HG03378 (cell line): ENCODE data around the gene ABCA6.

Experiments
- ATAC-seq: cut with Tn5 transposase; IDR thresholded peaks from one replicate; pipeline ENCODE4 v1.9.1; 2021; ENCODE audit warnings: mild to moderate bottlenecking, moderate library complexity; ENCODE audit not compliant: unreplicated experiment

Gene ABCA6

GRCh38 chr17:69050999-69051775 lies 90.5 kb downstream of the ABCA6 start:
- no peak for ATAC-seq

DNA sequence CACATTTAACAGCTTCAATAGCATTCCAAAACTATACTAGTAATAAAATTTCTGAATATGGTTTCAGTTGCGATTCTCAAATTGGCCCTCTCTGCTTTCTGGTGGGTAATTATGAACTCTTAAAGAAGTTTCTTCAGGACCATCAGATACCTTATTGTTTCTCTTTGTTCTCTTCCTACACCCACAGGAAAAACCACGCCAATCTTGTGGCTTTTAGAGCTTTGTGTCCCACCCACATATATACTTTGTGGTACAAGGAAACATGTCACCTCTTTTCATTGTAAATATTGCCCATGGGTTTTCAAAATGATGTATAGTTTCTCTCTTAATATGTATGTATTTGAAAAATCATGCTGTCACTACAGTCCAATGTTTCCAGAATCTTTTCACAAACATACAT lies 93.1 kb downstream of the ABCA6 start:
- no peak for ATAC-seq

DNA sequence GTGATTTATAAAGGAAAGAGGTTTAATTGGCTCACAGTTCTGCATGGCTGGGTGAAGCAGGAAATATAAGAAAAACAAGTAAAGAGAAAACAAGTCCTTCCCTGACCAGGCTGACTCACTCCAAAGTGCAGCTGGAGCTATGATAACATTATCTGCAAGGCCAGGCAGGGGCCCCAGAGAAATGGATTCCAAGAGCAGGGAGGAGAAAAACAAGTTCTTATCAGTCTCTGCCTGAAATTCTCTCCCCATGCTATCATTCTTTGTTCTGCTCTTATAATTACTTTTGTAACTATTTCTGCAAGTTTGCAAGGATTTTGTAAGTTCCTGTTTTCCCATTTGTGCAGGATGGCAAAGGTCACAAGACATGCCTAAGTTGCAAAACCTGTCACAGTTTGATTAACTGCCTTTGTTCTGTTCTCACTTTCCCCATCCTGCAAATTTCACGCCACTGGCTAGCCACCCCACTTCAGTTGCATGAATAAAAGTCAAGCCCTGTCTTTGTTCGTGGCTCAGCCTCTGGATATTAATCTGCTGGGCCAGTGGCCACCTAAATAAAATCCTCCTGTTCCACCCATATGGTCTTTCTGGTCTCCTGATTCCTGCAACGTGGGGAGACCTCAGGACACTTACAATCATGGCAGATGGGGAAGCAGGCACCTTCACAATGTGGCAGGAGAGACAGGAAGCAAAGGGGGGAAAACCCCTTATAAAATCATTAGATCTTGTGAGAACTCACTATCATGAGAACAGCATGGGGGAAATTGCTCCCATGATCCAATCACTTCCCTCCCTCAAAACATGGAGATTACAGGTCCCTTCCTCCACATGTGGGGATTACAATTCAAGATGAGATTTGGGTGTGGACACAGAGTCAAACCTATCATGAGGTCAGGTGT lies 94.1 kb downstream of the ABCA6 start:
- no peak for ATAC-seq

DNA sequence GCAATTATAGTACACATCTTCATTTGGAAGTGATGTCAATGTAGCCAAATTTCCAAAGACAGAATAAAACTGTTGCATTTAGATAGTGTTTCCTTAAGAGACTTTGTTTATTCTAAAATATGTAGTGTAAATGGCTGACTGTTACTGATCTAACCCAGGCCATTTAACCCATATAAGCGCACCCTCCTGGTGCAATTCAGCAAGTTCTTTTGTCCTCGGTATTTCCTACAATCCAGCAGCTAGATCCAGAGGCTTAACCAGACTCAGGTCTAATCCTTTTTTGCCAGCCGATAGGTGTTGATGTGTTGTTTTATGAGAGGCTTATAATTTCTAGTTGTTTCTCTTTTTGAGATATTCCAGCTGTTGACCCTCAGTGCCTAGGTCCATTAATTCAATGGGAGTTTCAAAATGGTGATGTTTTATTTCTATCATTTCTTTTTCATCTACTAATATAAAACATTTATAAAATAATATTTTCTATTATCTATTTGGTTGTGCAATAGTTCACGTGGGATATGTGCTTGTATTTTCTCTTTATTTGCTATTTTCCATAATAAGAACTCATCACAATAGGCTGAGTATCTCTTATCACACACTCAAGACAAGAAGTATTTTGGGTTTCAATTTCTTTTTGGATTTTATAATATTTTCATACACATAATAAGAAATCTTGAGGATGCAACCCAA lies 95.4 kb downstream of the ABCA6 start:
- ATAC-seq, result no peak

- no peak for ATAC-seq
Measured at GRCh38 chr17:69045646-69046045, 96.0 kb downstream of the ABCA6 start.

- ATAC-seq, result no peak
Measured at GRCh38 chr17:69044371-69044770, 97.3 kb downstream of the ABCA6 start.

DNA sequence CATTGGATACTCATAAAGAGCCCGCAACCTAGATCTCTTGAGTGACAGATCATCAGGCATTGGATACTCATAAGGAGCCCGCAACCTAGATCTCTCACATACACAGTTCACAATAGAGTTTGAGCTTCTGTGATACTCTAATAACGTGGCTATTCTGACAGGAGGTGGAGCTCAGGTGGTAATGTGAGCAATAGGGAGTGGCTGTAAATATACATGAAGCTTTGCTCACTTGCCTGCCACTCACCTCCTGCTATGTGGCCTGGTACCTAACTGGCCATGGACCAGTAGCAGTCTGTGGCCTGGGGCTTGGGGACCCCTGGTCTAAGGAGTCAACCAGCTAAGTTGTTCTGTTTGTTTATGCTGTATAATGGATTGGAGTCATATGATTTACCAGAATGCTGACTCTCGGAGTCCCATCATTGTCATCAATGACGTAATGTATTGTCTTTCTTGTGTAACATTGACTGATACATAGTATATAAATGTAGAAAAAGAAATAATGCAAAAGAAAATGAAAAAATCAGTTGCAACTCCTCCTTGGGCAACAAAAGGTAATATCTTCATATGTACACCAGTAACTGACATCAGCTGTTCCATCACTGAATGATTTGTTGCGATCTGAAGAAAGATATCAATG lies 98.5 kb downstream of the ABCA6 start:
- no peak for ATAC-seq

DNA sequence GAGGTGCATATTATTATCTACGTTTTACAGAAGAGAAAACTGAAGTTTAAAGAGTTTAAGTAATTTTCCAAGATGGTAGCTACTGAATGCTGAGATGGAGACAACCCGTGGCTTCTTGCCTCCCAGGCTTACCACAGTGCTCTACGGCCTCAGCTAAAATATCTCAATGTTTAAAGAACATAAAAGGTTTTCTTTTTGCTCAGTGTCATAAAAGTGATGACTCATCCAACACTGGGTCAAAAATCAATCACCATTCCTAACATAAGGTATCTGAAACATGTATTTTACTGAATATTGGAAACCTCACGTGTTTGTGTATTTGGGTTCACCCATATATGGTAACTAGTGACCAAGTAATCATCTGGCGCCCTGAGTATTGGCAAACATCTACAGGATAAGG lies 99.4 kb downstream of the ABCA6 start:
- no peak for ATAC-seq

GRCh38 chr17:69031839-69032238 lies 109.9 kb downstream of the ABCA6 start:
- no peak for ATAC-seq

DNA sequence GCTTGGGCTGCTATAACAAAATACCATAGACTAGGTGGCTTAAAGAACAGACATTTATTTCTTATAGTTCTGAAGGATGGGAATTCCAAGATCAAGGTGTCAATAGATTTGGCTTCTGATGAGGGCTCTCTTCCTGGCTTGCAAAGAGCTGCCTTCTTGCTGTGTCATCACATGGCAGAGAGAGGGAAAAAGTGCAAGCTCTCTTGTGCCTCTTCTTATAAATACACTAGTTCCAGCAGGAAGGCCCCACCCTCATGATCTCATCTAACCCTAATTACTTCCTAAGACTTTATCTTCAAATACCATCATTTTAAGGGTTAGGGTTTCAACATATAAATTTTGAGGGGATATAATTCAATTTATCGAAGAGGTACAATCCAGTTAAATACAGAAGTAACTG lies 111.5 kb downstream of the ABCA6 start:
- no peak for ATAC-seq
